Measurements from ENCODE around the gene CDH15.

DNA sequence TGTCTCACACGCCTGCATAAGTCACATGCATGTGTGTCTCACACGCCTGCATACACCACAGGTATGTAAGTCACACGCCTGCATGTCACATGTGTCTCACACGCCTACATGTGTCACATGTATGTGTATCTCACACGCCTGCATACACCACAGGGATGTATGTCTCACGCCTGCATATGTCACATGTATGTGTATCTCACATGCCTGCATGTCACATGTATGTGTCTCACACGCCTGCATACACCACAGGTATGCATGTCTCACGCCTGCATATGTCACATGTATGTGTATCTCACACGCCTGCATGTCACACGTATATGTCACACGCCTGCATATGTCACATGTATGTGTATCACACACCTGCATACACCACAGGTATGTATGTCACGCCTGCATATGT is 13.8 kb upstream of the CDH15 start:
- TF ChIP-seq, protein P1, sequence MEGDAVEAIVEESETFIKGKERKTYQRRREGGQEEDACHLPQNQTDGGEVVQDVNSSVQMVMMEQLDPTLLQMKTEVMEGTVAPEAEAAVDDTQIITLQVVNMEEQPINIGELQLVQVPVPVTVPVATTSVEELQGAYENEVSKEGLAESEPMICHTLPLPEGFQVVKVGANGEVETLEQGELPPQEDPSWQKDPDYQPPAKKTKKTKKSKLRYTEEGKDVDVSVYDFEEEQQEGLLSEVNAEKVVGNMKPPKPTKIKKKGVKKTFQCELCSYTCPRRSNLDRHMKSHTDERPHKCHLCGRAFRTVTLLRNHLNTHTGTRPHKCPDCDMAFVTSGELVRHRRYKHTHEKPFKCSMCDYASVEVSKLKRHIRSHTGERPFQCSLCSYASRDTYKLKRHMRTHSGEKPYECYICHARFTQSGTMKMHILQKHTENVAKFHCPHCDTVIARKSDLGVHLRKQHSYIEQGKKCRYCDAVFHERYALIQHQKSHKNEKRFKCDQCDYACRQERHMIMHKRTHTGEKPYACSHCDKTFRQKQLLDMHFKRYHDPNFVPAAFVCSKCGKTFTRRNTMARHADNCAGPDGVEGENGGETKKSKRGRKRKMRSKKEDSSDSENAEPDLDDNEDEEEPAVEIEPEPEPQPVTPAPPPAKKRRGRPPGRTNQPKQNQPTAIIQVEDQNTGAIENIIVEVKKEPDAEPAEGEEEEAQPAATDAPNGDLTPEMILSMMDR (conservative IDR thresholded peaks at IDR 0.05; ENCODE audit: low read depth, low read length) = no peak
- TF ChIP-seq EZH2 (IDR thresholded peaks at IDR 0.05; ENCODE audit: low read length, unreplicated experiment) = no peak
